CD4-positive, alpha-beta T cell (primary cell): ENCODE measurements around the gene OR4N2. TPM values are rescaled to one million over a fixed set of nuclear protein-coding genes. Genes with fewer than 3 reads are reported as not detected.
"Not testable (repeated sequence)": the region's sequence is repeated elsewhere in the genome, so short reads cannot be mapped to it uniquely, and the experiment has no call there.

Experiments
- ATAC-seq: fragments of 200-7000 bp; cut with Tn5 transposase; one replicate; pipeline ENCODE4 v1.10.0; 2022; ENCODE audit warnings: mild to moderate bottlenecking; ENCODE audit not compliant: poor library complexity
- CTCF ChIA-PET: fragments of 350-600 bp; sonication (Branson Sonifier 250); formaldehyde crosslinking; loops from one replicate; lab custom pipeline; 2021; ENCODE audit warnings: antibody characterized with exemption, inconsistent platforms; lab: Charles Lee
- POLR2A ChIA-PET: fragments of 350-600 bp; sonication (Branson Sonifier 250); formaldehyde crosslinking; loops from one replicate; lab custom pipeline; 2021; ENCODE audit warnings: antibody characterized with exemption, inconsistent platforms; lab: Charles Lee
- DNase-seq, 14 experiments: peaks; one replicate each; pipeline ENCODE4 v3.0.0-alpha.2; 2013 to 2020; ENCODE audit warnings: mixed read lengths in 2 of 14
- H3K27ac ChIP-seq, 2 donors: one replicate each; pipeline versions ENCODE4 v1.5.1 to v1.7.0; 2013; ENCODE audit warnings: low read length in 2 of 2, low read depth in 1 of 2, mild to moderate bottlenecking in 1 of 2
- H3K27me3 ChIP-seq, 2 experiments: 1 replicate in 1 of 2; 2 replicates in 1 of 2; pipeline versions ENCODE4 v1.6.1 to v1.7.0; 2013; ENCODE audit warnings: low read length in 2 of 2, control low read depth in 1 of 2, mild to moderate bottlenecking in 1 of 2, moderate library complexity in 1 of 2; ENCODE audit not compliant: insufficient read depth in 2 of 2, control insufficient read depth in 1 of 2
- H3K36me3 ChIP-seq: one replicate; pipeline ENCODE4 v1.6.1; 2013; ENCODE audit warnings: low read length, control low read depth; ENCODE audit not compliant: insufficient read depth
- H3K4me1 ChIP-seq: one replicate; pipeline ENCODE4 v1.6.1; 2013; ENCODE audit warnings: low read length, control low read depth; ENCODE audit not compliant: insufficient read depth
- H3K4me3 ChIP-seq: one replicate; pipeline ENCODE4 v1.5.1; 2013; ENCODE audit warnings: mild to moderate bottlenecking, low read length, moderate library complexity
- H3K9me3 ChIP-seq, 2 experiments: 1 replicate in 1 of 2; 2 replicates in 1 of 2; pipeline versions ENCODE4 v1.6.1 to v1.7.0; 2013; ENCODE audit warnings: low read length in 2 of 2, mild to moderate bottlenecking in 2 of 2, control low read depth in 1 of 2, moderate library complexity in 1 of 2; ENCODE audit not compliant: control insufficient read depth in 1 of 2, insufficient read depth in 1 of 2
- H3K27ac Mint-ChIP-seq: one replicate; pipeline ENCODE4 v1.8.0; 2020; ENCODE audit warnings: mixed read lengths
- H3K27me3 Mint-ChIP-seq: one replicate; pipeline ENCODE4 v1.8.0; 2021; ENCODE audit warnings: mixed read lengths
- H3K36me3 Mint-ChIP-seq: one replicate; pipeline ENCODE4 v1.8.0; 2021; ENCODE audit warnings: low read depth, mixed read lengths
- H3K4me1 Mint-ChIP-seq: one replicate; pipeline ENCODE4 v1.8.0; 2021; ENCODE audit warnings: low read depth, mixed read lengths
- H3K4me3 Mint-ChIP-seq: one replicate; pipeline ENCODE4 v1.8.0; 2020; ENCODE audit warnings: mild to moderate bottlenecking, mixed read lengths
- H3K9me3 Mint-ChIP-seq: one replicate; pipeline ENCODE4 v1.8.0; 2020; ENCODE audit warnings: mixed read lengths
- CTCF ChIP-seq: fragments of 200-600 bp; IDR thresholded peaks from one replicate; pipeline ENCODE4 v1.8.0; 2022; ENCODE audit warnings: antibody characterized with exemption, mild to moderate bottlenecking
- intact Hi-C, 2 experiments: fragments of 100-400 bp; cut with DNase I in 1 of 2; cut with micrococcal nuclease in 1 of 2; formaldehyde crosslinking; loops; one replicate each; pipeline versions ENCODE4 v1.15.1 to v1.9.0; 2023 to 2025; cut with DNase I, micrococcal nuclease
- total RNA-seq, 174 experiments: library from RNA in 2 of 174; stranded (reverse) in 2 of 174; gene quantifications; one replicate each; pipeline ENCODE4 v1.2.3 and lab custom pipeline; 2021 to 2026

Gene OR4N2
- total RNA-seq, 2 experiments from 2014 or later = not detected

- Histone ChIP-seq H3K36me3 (no peaks in the 10 kb centered on the region), H3K4me3 (no peak overlapping the region), H3K4me1 (no peaks in the 10 kb centered on the region), H3K27ac (no peak overlapping the region), H3K27me3 (no peaks in the 10 kb centered on the region), H3K9me3 (no peaks in the 10 kb centered on the region)
- peaks cover 11% of the 10 kb centered on the region for H3K27me3 Mint-ChIP-seq
- CTCF ChIA-PET = no interaction called here
- DNase-seq (no peak), ATAC-seq (no peak)
- H3K9me3 Mint-ChIP-seq = peaks cover under 1% of the 10 kb centered on the region
- no peak overlapping the region for H3K4me3 Mint-ChIP-seq
- intact Hi-C loops = no loop called here
- POLR2A ChIA-PET = no interaction called here
- H3K4me1 Mint-ChIP-seq = no peaks in the 10 kb centered on the region
- no peaks in the 10 kb centered on the region for H3K36me3 Mint-ChIP-seq
- no peak overlapping the region for H3K27ac Mint-ChIP-seq
- TF ChIP-seq CTCF = no peak
These were observed 24.7 kb downstream of the OR4N2 start for GRCh38 chr14:19828314-19828713.

GRCh38 chr14:19834203-19834848 lies 30.8 kb downstream of the OR4N2 start:
- H3K4me3 Mint-ChIP-seq, H3K27me3 Mint-ChIP-seq, H3K36me3 Mint-ChIP-seq, POLR2A ChIA-PET, H3K9me3 ChIP-seq, H3K27me3 ChIP-seq, H3K4me1 ChIP-seq, H3K4me1 Mint-ChIP-seq, DNase-seq, intact Hi-C loops, CTCF ChIA-PET, H3K27ac ChIP-seq, H3K4me3 ChIP-seq, H3K27ac Mint-ChIP-seq, H3K36me3 ChIP-seq, H3K9me3 Mint-ChIP-seq, ATAC-seq: not testable (repeated sequence)

GRCh38 chr14:19838433-19838832 lies 34.9 kb downstream of the OR4N2 start:
- H3K4me3 Mint-ChIP-seq = no peak overlapping the region
- intact Hi-C loops = no loop called here
- peaks cover under 1% of the 10 kb centered on the region for H3K9me3 Mint-ChIP-seq
- no peak for TF ChIP-seq CTCF
- Histone ChIP-seq H3K27ac (no peak overlapping the region), H3K9me3 (peaks cover 4 to 8% of the 10 kb centered on the region in 2 experiments), H3K4me1 (no peaks in the 10 kb centered on the region), H3K27me3 (no peaks in the 10 kb centered on the region), H3K36me3 (no peaks in the 10 kb centered on the region), H3K4me3 (no peak overlapping the region)
- ChIA-PET CTCF (no interaction called here), POLR2A (no interaction called here)
- no peaks in the 10 kb centered on the region for H3K36me3 Mint-ChIP-seq
- no peaks in the 10 kb centered on the region for H3K4me1 Mint-ChIP-seq
- H3K27me3 Mint-ChIP-seq = peaks cover 4% of the 10 kb centered on the region
- DNase-seq = no peak
- no peak for ATAC-seq
- no peak overlapping the region for H3K27ac Mint-ChIP-seq

- TF ChIP-seq CTCF = no peak
- intact Hi-C loops = no loop called here
- no peaks in the 10 kb centered on the region for H3K4me1 ChIP-seq
- Mint-ChIP-seq H3K4me3 (no peak overlapping the region), H3K27ac (no peak overlapping the region), H3K9me3 (no peaks in the 10 kb centered on the region), H3K4me1 (no peaks in the 10 kb centered on the region), H3K27me3 (peaks cover 13% of the 10 kb centered on the region), H3K36me3 (no peaks in the 10 kb centered on the region)
- ChIA-PET CTCF (interaction anchor here (1.0 kb wide), 1 partner anchor 9 kb away, joined by 3 read pairs; no protein-coding TSS in a partner anchor), POLR2A (no interaction called here)
- H3K4me3 ChIP-seq = no peak overlapping the region
- no peaks in the 10 kb centered on the region for H3K36me3 ChIP-seq
- no peak for DNase-seq
- H3K9me3 ChIP-seq = peaks cover 0 to 4% of the 10 kb centered on the region in 2 experiments
- H3K27ac ChIP-seq = no peak overlapping the region
- no peak for ATAC-seq
- no peaks in the 10 kb centered on the region for H3K27me3 ChIP-seq
These were observed 47.8 kb downstream of the OR4N2 start for GRCh38 chr14:19851365-19851764.

GRCh38 chr14:19866061-19866669 lies 62.6 kb downstream of the OR4N2 start:
- DNase-seq, H3K27ac ChIP-seq, H3K36me3 ChIP-seq, intact Hi-C loops, H3K4me1 Mint-ChIP-seq, POLR2A ChIA-PET, H3K4me3 ChIP-seq, H3K4me3 Mint-ChIP-seq, H3K4me1 ChIP-seq, H3K27me3 Mint-ChIP-seq, H3K27me3 ChIP-seq, H3K9me3 Mint-ChIP-seq, H3K27ac Mint-ChIP-seq, H3K36me3 Mint-ChIP-seq, ATAC-seq, CTCF ChIA-PET: not testable (repeated sequence)
- peaks cover 0 to 15% of the 10 kb centered on the region in 2 experiments for H3K9me3 ChIP-seq
